Mucosa of descending colon (tissue), 3 donors: Measurements from ENCODE around the gene PRKCB. TPM values are rescaled to one million over a fixed set of nuclear protein-coding genes. Genes with fewer than 3 reads are reported as not detected.

Experiments used
- ATAC-seq: fragments of 200-7000 bp; cut with Tn5 transposase; one replicate; pipeline ENCODE4 v1.9.1; 2020; ENCODE audit warnings: mild to moderate bottlenecking, moderate library complexity
- DNase-seq, 3 donors: peaks; one replicate each; pipeline ENCODE4 v3.0.0-alpha.2; 2020
- H3K36me3 ChIP-seq: fragments of 200-600 bp; one replicate; pipeline ENCODE4 v1.8.0; 2021; ENCODE audit warnings: low read depth, mild to moderate bottlenecking
- H3K4me1 ChIP-seq: fragments of 200-600 bp; one replicate; pipeline ENCODE4 v1.8.0; 2021; ENCODE audit warnings: low read depth, mild to moderate bottlenecking
- H3K4me3 ChIP-seq: fragments of 200-600 bp; one replicate; pipeline ENCODE4 v1.8.0; 2021; ENCODE audit warnings: mild to moderate bottlenecking
- H3K9me3 ChIP-seq: fragments of 200-600 bp; one replicate; pipeline ENCODE4 v1.8.0; 2021; ENCODE audit warnings: mild to moderate bottlenecking
- intact Hi-C, 2 donors: fragments of 100-400 bp; cut with DNase I in 1 of 2; cut with micrococcal nuclease in 1 of 2; formaldehyde crosslinking; loops; one replicate each; pipeline versions ENCODE4 v1.11.0 to v1.11.1; 2022; cut with DNase I, micrococcal nuclease
- total RNA-seq, 3 donors: library from RNA; stranded (reverse); fragmentation: NEBNext Ultra II Directional in 2 of 3; extraction: Animal tissue kit (Norgen Biotek cat#: 25700) in 2 of 3; gene quantifications; one replicate each; pipeline versions ENCODE4 v1.2.1 to v1.2.4, GENCODE V29; 2021 to 2023
- TF ChIP-seq, protein P1 (sequence below): fragments of 200-600 bp; IDR thresholded peaks from one replicate; pipeline ENCODE4 v1.8.0; 2022; ENCODE audit warnings: antibody characterized with exemption, mild to moderate bottlenecking
- donor health status: DM: no; HTN: no; CAD: no; lungs with moderate emphysema.
- donor health status: DM: no; HTN: no; CAD: no.
- donor health status: DM: no; HTN: yes; CAD: no.

Gene PRKCB
- total RNA-seq, 3 donors from 2014 or later = 7.4 to 29.0 (median 8.2) TPM

DNA sequence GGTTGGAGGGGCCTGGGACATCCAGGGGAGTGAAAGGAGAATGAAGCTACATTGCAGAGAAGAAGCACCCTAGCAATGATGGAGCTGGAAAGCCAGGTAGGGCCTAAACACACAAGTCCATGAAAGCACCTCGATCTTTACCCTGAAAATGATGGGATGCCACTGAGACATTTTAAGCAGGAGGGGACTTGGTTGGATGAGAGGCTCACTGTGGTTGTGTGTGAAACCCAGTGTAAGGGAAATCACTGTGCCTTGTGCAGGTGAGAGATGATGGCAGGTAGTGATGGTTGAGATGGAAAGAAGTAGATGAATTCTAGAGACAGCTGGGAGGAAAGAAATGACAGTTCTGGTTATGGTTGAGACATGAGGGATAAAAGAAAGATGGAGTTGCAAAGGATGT lies 287.5 kb downstream of the PRKCB start:
- DNase-seq = no peak
- intact Hi-C loops = no loop called here
- Histone ChIP-seq H3K9me3 (no peaks in the 10 kb centered on the region), H3K4me3 (no peak overlapping the region), H3K36me3 (no peaks in the 10 kb centered on the region), H3K4me1 (no peaks in the 10 kb centered on the region)
- TF ChIP-seq, protein P1, sequence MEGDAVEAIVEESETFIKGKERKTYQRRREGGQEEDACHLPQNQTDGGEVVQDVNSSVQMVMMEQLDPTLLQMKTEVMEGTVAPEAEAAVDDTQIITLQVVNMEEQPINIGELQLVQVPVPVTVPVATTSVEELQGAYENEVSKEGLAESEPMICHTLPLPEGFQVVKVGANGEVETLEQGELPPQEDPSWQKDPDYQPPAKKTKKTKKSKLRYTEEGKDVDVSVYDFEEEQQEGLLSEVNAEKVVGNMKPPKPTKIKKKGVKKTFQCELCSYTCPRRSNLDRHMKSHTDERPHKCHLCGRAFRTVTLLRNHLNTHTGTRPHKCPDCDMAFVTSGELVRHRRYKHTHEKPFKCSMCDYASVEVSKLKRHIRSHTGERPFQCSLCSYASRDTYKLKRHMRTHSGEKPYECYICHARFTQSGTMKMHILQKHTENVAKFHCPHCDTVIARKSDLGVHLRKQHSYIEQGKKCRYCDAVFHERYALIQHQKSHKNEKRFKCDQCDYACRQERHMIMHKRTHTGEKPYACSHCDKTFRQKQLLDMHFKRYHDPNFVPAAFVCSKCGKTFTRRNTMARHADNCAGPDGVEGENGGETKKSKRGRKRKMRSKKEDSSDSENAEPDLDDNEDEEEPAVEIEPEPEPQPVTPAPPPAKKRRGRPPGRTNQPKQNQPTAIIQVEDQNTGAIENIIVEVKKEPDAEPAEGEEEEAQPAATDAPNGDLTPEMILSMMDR = no peak
- no peak for ATAC-seq

DNA sequence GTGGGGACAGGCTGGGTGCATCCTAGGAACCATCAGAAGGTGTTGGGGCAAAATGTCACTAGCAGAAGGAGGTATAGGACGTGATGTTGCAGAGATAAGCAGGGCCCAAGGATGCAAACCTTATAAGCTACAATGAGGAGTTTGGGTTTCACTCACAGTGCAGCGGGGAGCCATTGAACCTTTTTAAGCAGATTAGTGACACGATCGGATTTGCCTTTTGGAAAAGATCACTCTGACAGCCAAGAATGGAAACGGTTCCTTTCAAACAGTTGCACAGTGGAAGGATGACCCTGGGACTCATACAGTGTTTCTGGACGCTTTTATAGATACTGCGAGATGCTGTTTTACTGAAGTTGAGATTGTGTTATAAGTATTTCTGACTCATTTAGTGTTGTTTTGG lies 288.5 kb downstream of the PRKCB start:
- TF ChIP-seq, protein P1 = no peak
- ATAC-seq (no peak), DNase-seq (no peak)
- H3K4me3 ChIP-seq = no peak overlapping the region
- no peaks in the 10 kb centered on the region for H3K9me3 ChIP-seq
- H3K36me3 ChIP-seq = no peaks in the 10 kb centered on the region
- no peaks in the 10 kb centered on the region for H3K4me1 ChIP-seq
- intact Hi-C loops = no loop called here

DNA sequence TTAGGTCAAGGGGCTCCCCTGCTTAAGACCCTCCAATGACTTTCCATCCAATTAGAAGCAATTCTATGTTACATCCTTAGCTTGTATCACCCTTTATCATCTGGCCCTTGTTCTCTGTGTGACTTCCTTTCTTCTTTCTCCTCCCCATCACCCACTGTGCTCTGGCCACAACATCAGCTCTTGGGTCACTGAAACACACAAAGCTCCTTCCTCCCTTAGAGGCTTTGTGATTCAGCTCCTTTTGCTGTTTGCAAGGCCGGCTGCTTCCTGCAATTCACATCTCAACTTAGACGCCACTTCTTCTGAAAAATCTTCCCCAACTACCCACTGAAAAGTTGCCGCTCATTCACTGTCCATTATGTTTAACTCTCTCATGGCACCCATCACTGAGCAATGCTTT lies 289.4 kb downstream of the PRKCB start:
- H3K4me3 ChIP-seq = no peak overlapping the region
- TF ChIP-seq, protein P1 = no peak
- intact Hi-C loops = no loop called here
- no peaks in the 10 kb centered on the region for H3K36me3 ChIP-seq
- no peaks in the 10 kb centered on the region for H3K4me1 ChIP-seq
- DNase-seq (no peak), ATAC-seq (no peak)
- H3K9me3 ChIP-seq = no peaks in the 10 kb centered on the region

DNA sequence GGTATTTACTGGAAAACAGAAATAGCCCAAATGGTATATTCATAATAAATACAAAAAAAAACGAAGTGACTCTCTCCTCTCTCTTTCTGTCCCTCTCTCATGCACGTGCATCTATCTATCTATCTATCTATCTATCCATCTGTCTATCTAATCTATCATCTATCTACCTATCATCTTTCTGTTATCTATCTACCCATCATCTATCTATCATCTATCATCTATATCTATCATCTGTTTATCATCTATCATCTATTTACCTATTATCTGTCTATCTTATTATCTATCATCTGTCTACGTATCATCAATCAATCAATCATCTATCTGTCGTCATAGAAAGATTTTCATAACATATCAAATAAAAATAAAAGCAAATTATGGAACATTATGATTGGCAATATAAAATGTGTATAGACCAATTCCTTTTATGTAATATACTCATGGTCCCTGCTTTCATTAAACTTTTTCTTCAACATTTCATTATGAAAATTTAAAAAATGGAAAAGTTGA lies 293.7 kb downstream of the PRKCB start:
- Histone ChIP-seq H3K36me3 (no peaks in the 10 kb centered on the region), H3K4me3 (no peak overlapping the region), H3K9me3 (no peaks in the 10 kb centered on the region), H3K4me1 (no peaks in the 10 kb centered on the region)
- TF ChIP-seq, protein P1 = no peak
- intact Hi-C loops = no loop called here
- no peak for ATAC-seq
- DNase-seq = no peak

DNA sequence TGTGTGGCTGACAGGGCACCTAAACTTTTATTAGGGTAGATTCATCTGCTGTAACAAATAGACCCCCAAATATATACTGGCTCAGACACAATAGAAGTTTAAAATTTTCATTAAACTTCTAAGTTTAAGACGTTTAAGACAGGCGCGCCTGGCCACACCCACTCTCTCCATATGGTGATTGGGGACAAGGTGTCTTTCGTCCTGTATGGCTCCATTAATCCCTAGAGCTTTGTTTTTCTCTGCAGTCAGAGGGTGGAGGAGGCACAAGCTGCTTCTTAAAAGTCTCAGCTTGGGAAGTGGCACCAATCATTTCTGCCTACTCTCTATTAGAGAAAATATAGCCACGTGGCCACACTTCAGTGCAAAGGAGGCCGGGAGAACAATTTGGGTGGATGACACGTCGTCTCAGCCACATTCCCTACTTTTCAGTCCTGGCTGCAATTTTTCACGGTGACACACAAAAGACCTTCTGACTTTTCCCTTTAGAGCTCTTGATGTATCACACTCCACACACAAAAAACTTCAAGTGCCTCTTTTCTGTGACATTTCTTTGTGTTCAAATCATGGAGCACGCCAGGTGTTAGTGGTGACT lies 294.8 kb downstream of the PRKCB start:
- DNase-seq = no peak
- no peak overlapping the region for H3K4me3 ChIP-seq
- no peaks in the 10 kb centered on the region for H3K4me1 ChIP-seq
- H3K36me3 ChIP-seq = no peaks in the 10 kb centered on the region
- TF ChIP-seq, protein P1 = no peak
- no peaks in the 10 kb centered on the region for H3K9me3 ChIP-seq
- intact Hi-C loops = no loop called here
- no peak for ATAC-seq

DNA sequence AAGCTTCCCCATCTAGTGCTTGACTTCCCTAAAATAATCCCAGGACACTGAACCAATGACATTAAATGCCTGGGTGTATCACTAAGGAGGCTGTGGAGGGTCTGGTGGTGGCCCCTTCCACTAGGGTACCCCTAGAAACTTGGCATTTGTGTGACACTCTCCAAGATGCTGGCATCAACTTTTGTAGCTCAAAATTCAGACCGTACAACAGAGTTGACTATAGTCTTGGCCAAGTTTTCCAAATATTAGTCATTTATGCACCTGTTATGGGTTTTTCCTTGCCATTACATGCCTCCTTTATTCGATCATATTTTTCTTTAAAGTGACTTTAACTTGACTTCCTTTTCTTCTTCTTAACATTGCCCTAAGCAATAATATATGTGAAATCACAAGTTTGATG lies 295.5 kb downstream of the PRKCB start:
- H3K36me3 ChIP-seq = no peaks in the 10 kb centered on the region
- no peaks in the 10 kb centered on the region for H3K4me1 ChIP-seq
- no peak overlapping the region for H3K4me3 ChIP-seq
- DNase-seq = no peak
- H3K9me3 ChIP-seq = no peaks in the 10 kb centered on the region
- intact Hi-C loops = no loop called here
- TF ChIP-seq, protein P1 = no peak
- no peak for ATAC-seq
